GM18526 (cell line): ENCODE measurements around the gene CYTH1.

ENCODE experiments used
- POLR2A ChIP-seq: IDR thresholded peaks from 3 replicates; pipeline ENCODE4 v1.6.1; 2011; ENCODE audit not compliant: insufficient read length; ENCODE audit errors: extremely low read depth

The CYTH1 gene

DNA sequence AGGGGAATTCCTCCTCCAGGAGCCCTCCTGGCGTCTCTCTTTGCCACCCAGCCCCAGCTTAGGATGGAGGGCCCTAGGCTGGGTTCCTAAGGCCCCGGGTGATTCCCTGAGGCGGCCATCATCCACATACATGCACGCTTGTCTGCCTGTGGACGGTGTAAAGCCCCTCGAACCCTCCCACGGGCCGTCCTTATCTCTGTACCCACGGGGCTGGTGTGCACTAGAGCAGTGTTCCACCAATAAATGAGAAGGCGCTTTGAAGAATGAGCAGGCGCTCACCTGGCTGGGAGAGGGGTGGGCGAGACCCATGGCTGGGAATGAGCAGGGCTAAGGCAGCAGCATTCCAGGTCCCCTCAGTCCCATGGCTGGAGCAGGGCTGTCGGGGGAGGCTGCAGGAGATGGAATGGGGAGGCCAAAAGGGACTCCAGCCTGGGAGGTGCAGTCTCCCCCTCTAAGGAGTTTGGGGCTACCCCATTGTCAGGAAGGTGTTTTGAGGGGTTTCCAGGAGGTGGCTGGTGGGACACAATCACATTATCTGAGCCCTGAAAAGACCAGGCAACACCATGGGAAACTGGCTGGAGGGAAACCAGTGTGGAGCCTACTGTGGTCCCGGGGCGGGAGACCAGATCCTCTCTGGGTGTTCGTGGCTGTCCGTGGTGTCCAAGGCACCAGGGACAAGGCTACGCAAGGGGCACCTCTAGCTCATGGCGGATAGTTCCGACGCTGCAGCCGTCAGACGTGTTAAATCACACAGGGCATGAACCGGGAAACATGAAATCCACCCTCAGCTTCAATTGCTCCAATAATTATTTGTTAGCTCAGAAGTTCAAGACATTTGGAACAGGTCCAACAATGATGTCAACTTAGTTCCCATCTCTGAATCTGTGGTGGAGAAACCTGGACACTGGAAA lies 117.3 kb downstream of the CYTH1 start:
- no peak for TF ChIP-seq POLR2A

DNA sequence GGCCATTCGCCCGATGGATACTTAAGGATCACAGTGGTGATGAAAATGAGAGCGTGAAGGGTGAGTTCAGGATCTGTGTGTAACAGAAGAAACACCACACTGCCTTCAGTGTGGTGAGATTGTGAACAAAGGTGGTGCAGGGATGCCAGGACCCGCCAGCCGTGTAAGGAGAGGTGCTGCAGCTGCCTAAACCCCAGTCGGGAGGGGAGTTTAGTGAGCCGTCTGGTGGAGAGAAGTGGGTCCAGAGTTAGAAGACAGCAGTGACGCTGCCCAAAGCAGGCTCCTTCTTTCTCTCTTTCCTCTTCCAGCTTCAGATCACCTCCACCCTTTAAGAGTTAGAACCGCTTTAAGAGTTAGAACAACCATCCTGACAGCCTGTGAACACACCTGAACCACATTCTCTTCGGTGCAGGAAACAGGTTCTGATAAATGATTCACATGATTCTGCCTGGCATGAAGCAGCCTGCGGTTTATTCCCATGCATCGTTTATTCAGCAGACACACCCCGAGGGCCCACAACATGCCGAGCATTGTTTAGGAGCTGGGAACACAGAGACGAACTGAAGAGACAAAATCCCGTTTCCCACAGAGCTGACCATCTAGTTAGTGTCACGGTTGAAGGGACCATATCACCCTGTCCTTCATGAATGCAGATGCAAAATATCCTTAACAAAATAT lies 120.8 kb downstream of the CYTH1 start:
- TF ChIP-seq POLR2A: no peak

DNA sequence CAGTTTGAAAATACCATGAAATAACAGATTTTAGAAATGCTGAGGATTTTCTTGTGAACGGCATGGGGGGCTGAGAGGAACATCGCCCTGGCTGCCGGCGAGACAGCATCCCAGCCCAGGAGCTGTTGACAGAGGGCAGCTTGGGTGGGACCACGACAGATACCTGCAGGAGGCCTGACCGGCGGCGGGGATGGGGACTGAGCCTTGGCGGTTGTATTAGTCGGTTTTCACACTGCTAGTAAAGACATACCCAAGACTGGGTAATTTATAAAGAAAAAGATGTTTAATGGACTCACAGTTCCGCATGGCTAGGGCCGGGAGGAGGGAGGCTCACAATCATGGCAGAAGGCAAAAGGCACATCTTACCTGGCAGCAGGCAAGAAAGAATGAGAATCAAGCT lies 122.5 kb downstream of the CYTH1 start:
- no peak for TF ChIP-seq POLR2A

DNA sequence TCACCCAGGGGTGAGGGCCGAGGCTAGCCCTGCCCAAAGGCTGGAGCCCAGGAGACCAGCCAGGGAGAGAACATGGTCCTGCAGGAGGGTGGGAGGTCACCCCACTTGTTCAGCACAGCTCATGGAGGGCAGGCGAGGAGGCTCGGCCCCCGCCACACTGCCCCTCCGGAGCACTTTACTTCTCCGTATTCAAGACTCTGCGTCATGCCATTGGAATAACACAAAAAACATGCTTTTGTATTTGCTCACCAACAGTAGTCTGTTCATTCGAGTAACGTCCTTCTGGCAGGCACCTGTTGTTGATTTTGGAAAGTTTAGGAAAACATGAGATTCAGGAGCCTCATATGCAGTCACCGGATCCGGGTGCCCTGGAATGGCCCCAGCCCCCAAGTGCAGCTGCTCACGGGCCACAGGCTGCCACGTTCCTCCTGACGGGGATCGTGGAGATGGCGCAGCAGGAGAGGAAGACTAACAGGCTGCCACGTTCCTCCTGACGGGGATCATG lies 123.7 kb downstream of the CYTH1 start:
- no peak for TF ChIP-seq POLR2A

DNA sequence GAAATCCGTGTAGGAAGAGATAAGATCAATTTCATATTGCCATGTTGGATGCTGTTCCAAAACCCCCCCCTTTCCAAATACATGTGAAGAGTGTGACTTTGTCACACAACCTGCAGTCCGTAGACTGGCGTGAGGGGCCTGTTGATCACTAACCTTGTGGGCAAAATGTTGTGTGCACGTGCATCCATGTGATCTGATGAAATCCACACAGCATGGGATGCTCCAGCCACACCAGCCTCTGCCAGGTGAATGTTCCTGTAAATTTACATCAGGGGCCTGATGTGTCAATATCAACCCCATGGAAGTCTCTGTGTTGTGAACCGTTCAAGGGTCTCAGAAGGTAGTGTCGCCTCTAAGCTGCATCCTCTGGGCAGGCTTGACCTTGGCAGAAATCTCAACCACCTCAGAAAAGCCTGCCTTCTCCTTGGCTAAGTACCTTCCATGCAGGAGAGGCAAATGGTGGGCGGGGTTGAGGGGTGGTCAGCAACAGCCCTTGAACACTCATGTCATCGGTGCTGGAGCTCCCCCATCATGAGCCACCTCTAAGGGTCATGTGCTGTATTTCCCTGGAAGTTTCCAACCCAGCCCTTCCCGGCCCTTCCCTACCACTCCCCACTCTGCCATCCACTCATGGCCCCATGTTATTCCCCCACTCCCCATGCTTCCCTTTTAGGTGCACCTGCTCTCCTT lies 126.7 kb downstream of the CYTH1 start:
- no peak for TF ChIP-seq POLR2A

DNA sequence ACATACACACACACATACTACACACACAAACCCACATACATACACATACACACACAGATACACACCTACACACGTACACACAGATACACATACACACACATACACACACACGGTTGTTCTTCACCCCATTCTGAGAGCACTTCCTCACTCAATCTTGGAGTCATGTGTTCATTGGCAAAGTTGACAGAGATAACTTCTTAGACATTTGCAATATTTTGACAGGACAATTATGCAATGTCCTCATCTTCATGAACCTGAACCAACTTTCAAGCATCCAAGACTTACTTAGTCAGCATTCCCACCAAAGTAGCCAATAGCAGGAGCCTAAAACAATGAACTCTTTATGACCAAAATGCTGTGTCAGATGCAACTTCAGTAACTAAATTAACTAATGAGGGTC lies 127.7 kb downstream of the CYTH1 start:
- TF ChIP-seq POLR2A: no peak

DNA sequence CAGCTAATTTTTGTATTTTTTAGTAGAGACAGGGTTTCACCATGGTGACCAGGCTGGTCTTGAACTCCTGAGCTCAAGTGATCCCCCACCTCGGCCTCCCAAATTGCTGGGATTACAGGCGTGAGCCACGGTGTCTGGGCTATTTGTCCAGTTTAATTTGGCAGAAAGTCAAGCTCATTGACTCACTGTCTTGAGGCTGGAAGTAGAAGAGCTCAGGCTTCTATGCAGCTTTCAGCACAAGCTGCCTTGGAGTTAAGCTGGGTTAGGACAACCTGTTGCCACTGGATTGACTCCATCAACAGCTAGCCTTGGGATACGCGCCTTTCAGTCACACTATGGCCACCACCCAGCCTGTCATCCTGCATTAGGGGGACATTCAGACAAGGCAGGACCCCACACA lies 128.7 kb downstream of the CYTH1 start:
- TF ChIP-seq POLR2A: no peak

DNA sequence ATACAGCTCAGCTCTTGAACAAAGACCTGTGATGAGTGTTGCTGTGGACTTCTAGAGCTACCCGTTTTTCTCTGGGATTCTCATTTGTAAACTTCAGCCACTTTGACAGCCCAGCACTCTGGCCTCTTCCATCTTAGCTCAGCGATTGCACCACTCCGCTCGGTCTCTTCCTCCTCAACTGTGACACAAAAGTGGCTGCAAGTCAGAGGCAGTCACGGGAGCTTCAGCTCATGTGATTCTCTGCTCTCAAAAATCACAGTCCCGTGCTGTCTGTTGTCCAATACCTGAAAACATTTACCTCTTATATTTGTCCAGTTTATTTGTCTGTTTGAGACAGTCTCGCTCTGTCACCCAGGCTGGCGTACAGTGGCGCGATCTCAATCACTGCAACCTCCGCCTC lies 129.2 kb downstream of the CYTH1 start:
- no peak for TF ChIP-seq POLR2A

DNA sequence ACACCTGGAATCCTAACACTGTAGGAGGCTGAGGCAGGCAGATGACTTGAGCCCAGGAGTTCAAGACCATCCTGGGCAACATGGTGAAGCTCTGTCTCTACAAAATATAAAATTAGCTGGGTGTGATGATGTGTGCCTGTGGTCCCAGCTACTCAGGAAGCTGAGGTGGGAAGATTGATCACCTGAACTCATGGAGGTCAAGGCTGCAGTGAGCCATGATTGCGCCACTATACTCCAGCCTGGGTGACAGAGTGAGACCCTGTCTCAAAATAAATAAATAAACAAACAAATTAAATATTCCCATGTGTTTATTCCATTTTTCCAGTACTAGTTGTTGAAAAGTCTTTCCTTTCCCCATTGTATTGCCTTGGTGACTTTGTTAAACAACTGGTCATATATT lies 130.0 kb downstream of the CYTH1 start:
- TF ChIP-seq POLR2A: no peak

DNA sequence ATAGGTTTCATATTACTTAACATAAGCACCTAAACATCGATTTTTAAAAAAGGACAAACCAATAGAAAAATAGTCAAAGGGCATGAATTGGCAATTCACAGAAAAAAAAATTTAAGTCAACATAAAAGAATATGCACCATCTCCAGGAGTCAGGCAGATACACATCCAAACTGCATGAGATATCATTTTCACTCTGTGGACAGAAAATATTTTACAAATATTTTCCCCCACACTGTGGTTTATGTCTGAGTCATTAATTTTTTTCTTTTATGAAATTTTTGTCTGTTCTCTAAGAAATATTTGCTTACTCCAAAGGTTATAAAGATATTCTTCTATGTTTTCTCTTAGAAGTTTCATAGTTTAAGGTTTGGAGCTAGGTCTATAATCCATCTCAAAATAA lies 130.5 kb downstream of the CYTH1 start:
- no peak for TF ChIP-seq POLR2A

DNA sequence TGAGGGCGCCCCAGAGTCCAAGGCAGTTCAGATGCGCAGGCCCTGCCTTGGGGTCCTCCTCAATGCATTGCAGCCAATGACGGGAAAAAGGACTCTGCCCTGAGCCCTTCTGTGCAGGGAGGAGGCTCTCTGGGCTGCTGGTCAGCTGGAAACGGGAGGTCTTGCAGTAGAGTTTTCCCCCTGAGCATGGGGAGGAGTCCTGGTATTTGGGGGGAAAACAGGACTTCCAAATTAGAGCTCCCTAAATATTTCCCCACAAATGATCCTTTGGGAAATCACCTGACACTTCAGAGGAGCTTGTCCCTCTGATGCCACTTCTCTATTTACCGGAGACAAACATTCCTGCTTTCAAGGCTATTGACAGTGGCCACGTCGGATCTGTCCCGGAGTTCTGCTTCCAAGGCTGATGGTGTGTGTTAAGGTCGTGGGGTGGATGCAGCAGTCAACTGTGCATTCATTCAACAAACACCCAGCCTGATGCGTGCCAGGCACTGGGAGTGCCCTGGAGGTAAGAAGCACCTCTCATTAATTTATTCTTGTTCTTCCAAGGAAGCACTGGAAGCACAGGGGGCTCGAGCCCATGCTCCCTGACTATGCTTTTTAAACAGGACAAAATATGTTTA lies 131.9 kb downstream of the CYTH1 start:
- TF ChIP-seq POLR2A: no peak

DNA sequence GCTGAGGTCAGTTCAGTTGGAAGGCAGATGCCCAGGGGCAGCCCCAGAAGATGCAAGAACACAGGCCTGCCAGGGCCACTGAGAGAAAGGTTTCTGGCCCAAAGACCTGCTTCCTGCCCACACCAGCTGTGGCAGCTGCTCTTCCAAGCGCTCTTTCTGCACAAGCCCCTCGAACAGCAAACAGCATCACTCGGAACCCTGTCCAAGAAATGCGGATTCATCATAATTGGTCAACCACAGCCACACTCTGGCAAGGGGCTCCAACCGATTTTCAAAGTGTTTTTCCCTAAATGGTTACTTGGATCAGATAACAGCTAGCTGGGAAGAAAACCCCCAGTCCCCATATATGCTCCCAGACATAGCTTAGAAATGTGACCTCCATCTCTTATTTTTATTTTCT lies 133.8 kb downstream of the CYTH1 start:
- no peak for TF ChIP-seq POLR2A

DNA sequence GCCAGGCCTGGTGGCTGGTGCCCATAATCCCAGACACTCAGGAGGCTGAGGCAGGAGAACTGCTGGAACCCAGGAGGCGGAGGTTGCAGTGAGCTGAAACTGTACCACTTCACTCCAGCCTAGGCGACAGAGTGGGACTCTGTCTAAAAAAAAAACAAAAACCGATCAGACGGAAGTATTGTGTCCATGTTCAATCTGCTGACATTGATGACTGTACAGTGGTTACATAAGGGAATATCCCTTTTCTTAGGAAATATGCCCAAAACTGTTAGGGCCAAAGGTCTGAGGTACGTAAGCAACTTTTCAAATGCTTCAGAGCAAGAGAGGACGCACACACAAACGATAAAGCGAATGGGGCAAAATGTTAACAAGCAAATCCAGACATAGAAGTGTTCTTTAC lies 135.0 kb downstream of the CYTH1 start:
- TF ChIP-seq POLR2A: no peak

DNA sequence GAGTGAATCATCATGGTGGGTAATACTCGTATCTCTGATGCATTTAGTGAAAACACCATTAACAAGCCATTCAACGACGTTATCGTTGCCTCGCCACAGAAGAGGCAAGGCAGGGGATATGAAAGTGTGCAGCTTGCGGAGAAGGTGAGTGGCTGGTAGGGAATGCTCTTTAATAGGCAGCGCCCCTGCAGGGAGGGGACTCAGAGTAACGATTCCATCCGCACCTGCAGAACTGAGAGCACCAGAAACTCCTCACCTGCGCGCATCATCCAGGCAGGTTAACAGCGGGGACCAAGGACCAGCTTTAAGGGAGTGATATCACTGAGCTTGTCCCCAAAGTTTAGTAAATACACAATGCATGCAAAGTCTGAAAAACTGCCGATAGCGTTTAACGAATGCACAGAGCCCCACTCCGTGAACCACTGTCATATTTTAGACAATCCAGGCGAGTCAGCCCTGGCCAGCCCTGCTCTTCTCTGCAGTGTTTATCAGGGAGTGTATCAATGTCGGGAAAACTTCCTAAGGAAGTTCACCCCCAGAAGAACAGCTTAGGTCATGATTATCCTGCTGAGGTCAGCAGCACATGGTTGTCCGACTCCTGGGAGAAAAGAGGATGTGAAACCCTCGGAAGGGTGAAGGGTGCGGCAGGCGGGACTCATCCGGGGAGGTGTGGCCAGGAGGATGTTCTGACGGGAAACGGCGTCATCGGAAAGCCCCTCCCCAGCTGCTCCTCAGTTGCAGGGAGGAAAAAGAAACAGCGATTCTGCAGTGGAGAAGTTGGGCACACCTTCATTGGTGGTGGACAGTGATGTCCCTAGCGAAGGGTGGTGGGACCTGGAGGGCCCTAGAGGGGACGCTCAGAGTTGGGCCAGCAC lies 136.4 kb downstream of the CYTH1 start:
- TF ChIP-seq POLR2A: no peak
